ENCODE data around the gene ANKRD62.
"Not testable (repeated sequence)": the region's sequence is repeated elsewhere in the genome, so short reads cannot be mapped to it uniquely, and the experiment has no call there.

The ANKRD62 gene

DNA sequence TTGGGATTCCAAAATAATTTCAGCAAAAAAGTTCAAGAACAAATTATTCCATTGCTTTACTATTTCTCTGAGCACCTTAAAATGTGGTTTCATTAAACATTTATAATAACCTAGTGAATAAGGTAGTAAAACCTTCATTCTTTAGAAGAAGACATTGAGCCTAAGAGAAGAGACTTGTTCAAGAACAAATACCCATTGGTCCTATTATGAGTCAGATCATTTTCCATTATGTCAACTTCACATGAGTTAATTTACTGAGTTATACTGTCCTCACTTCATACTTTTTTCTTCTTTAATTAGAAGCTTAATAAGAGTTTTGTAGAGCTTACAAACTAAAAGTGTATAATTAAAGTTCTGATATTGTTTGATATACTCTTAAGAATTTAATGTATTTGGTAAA lies 5.5 kb downstream of the ANKRD62 start:
- DNase-seq (ENCODE audit: low spot score), result no peak

DNA sequence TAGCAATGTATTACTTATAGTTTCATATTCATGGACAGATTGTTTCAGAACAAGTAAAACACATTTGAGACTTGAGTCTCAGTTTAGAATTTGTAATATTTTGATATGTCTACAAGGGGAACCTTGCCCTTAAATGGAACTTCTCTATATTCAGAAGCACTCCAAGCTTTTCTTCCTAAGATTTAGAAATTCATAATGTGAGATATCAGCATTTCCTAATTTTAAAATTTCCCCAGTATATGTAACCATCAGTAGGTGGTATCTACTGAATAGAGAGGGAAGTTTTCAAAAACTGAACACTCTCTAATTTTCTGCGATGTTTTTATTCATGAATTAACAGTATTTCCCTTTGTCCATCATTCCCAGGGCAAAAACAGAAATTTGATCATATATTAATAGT lies 7.6 kb downstream of the ANKRD62 start:
- DNase-seq (ENCODE audit: low spot score), result no peak

DNA sequence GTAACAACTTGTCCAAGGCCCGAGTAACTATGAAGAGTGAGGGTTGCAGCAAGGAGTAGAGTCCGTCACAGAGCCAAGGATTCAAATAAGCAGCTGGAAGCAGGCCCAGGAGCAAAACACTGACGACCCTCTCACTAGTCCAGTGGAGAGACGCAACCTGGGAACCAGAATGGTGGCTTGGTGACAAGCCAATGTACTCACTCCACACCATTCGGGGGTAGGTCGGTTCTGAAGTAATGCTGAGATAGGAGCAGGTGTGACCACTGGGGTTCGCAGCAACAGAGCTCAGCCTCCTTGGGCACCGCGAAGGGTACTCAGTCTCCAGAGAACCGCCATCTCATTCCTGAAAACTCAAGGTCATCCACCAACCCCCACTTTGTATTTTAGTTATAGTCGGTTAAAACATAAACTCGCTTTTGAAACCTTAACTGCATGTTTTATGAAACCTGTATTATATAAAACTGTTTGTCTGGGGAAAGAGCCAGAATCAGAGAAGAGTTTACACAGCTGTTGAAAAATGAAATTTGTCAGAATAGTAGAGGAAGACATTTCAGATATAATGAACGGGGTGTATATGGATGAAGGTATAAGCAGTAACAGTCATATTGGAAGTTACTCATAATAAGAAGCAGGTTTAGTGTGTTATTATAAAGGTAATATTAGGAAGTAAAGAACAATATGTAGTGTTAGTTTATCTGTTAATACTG lies 8.6 kb downstream of the ANKRD62 start:
- DNase-seq (ENCODE audit: low spot score), result no peak

DNA sequence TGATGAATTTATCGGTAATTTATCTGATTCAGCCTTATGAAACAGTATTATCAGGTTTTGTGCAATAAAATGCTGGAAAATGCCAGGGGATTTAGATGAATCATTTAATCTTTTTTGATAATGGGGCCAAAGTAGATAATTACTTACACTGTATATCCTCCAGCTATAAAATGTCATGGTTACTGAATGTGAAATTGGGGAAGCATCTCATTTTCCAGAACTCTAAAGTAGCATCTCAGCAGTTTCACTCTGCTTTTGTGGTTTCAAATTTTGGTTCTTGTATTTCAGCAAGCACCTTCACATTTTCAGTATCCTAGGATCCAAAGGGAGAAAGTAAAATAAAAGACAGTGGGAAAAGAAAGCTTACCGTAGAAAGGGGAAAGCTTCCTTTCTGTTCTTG lies 12.8 kb downstream of the ANKRD62 start:
- no peak for DNase-seq (ENCODE audit: low spot score)

DNA sequence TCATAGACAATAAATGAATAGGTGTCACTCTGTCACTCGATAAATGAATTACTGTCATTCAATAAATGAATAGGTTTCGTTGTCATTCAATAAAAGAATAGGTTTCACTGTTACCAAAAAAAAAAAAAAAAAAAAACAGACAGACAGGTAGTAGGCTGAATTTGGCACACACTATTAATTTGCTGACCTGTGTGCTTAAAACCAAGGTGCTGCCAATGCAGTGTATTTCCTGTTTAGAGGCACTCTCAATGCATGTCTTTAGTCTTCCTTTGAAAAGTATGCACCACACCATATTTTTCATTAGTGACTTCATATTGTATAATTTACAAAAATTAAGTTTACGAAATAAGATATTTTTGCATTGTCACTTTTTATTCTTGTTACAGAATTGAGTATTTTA lies 16.2 kb downstream of the ANKRD62 start:
- no peak for DNase-seq (ENCODE audit: low spot score)

DNA sequence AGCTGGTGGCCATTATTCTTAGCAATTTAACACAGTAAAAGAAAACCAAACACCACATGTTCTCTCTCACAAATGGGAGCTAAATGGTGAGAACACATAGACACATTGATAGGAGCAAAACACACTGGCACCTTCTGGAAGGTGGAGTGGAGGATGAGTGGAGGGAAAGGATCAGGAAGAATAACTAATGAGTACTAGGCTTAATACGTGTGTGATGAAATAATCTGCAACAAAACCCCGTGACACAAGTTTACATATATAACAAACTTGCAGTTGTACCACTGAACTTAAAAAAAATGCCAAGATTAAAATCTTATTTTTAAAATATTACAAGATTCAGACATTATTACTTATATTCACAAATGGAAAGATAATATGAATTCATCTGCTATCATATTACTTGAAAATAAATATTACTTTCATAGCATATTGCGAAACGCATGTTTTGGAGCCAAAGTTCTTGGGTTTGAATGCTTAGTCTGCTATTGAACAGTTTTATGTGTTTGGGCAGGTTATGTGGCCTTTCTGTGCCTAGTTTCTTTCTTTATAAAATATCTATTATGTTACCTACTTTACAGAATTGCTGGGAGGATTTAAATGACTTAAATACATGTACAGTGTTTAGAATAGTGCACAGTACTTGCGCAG lies 20.5 kb downstream of the ANKRD62 start:
- DNase-seq (ENCODE audit: low spot score), result no peak

DNA sequence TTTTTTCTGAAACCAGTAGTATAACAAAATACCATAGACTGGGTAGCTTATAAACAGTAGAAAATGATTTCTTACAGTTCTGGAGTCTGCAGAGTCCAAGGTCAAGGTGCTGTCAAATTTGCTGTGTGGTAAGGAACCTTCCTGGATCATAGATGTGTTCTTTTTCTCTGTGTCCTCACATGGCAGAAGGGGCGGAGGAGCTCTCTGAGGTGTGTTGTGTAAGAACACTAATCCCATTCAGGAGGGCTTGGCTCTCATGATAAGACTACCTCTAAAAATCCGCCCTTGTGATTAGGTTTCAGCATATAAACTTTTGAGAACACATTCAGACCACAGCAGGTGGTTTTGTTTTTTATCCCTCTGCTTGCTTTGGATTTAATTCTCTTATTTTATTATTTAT lies 25.7 kb downstream of the ANKRD62 start:
- DNase-seq (ENCODE audit: low spot score), result no peak

DNA sequence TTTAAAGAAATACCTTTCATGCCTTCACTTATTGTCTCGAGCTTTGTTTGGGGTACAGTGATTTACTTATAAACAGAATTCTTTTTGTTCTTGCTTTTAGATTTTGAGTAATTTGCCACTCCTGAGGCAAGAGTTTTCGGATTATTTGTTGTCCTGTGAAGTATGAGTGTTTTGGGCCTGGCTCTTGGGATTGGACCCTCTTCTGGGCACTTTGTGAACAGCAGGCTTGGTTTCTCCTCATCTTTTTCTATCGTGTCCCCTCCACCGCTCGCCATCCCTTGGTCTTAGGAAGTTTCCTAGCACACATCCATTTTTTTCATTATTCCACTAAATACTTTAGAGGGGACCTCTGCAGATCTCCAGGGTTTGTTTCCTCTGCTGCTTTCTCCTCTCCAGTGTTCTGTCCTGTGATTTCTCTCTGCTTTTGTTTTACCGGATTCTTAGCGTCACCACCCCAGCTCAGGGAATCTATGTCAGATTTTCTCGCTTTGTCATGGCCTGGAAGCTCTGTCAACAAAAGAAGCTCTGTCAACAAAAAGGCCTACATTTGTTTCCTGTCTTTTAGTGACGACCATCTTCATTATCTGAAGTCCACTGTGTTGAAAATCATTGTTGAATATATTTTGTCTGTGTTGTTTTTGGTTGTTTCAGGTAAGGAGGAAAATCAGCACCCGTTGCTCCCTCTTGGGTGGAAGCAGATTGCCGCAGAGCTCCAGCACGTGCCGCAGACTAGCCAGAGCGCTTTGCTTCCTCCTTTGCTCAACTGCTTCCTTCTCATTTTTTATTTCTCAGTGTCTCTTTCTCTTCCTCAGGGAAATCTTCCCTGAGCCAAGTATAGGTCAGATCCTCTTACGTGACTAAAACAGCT lies 27.8 kb downstream of the ANKRD62 start:
- peak; percentile 12 for DNase-seq (ENCODE audit: low spot score)

DNA sequence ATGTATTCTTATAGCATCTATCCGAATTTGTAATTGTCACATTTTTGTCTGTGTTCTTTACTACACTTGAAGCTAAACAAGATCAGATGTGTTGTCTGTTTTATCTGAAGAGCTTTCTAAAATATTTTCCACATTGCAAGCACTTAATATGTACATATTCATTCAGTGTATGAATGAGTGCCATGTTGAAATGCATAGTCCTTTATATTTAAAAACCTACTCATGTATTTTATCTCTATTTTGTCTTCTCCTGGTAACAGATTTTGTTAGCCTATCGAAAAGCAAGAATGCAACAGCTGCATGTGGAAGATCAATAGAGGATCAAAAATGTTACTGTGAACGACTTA lies 28.4 kb downstream of the ANKRD62 start:
- DNase-seq (ENCODE audit: low spot score), result not testable (repeated sequence)

DNA sequence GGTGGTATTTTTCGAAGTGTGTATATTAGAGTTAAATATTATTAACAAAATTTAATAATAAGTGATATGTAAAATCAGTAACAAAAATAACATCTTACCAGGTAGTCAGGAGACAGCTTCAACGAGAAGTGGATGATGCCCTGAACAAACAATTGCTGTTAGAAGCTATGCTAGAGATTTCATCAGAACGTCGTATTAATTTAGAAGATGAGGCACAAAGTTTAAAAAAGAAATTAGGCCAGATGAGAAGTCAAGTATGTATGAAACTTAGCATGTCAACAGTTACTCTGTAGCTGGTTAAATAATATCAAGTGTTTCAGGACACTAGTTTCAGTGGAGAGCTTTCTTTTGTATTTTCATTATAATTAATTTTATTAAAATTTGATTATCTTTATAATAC lies 34.0 kb downstream of the ANKRD62 start:
- DNase-seq (ENCODE audit: low spot score), result not testable (repeated sequence)

DNA sequence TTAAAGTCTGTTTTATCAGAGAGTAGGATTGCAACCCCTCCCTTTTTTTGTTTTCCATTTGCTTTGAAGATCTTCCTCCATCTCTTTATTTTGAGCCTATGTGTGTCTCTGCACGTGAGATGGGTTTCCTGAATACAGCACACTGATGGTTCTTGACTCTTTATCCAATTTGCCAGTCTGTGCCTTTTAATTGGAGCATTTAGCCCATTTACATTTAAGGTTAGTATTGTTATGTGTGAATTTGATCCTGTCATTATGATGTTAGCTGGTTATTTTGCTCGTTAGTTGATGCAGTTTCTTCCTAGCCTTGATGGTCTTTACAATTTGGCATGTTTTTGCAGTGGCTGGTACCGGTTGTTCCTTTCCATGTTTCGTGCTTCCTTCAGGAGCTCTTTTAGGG lies 45.2 kb downstream of the ANKRD62 start:
- DNase-seq (ENCODE audit: low spot score), result not testable (repeated sequence)

DNA sequence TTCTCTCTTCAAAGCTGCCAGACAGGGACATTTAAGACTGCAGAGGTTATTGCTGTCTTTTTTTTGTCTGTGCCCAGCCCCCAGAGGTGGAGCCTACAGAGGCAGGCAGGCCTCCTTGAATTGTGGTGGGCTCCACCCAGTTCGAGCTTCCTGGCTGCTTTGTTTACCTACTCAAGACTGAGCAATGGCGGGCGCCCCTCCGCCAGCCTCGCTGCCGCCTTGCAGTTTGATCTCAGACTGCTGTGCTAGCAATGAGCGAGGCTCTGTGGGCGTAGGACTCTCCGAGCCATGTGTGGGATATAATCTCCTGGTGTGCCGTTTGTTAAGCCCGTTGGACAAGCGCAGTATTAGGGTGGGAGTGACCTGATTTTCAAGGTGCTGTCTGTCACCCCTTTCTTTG lies 47.2 kb downstream of the ANKRD62 start:
- DNase-seq (ENCODE audit: low spot score), result not testable (repeated sequence)

DNA sequence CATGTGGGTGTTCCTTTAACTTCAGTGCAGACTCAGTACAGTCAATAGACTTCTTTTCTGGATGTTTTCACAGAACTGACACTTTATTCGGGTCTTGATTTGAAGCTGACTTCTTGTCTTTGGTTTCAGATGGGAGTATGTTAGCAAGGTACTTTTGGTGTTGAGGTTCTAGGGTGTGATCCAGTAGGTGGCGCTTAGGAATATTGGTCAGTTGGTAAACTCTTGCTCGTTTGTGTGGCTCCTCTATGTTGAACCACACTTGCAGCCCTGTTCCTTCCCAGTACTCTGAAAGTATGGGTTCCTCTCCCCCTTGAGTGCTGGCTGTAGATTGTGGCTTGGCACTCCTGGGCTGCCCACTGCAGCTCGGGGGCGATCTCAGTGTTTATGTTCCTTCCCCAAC lies 48.1 kb downstream of the ANKRD62 start:
- DNase-seq (ENCODE audit: low spot score), result not testable (repeated sequence)

DNA sequence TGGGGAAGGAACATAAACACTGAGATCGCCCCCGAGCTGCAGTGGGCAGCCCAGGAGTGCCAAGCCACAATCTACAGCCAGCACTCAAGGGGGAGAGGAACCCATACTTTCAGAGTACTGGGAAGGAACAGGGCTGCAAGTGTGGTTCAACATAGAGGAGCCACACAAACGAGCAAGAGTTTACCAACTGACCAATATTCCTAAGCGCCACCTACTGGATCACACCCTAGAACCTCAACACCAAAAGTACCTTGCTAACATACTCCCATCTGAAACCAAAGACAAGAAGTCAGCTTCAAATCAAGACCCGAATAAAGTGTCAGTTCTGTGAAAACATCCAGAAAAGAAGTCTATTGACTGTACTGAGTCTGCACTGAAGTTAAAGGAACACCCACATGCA lies 55.8 kb downstream of the ANKRD62 start:
- DNase-seq (ENCODE audit: low spot score), result not testable (repeated sequence)

DNA sequence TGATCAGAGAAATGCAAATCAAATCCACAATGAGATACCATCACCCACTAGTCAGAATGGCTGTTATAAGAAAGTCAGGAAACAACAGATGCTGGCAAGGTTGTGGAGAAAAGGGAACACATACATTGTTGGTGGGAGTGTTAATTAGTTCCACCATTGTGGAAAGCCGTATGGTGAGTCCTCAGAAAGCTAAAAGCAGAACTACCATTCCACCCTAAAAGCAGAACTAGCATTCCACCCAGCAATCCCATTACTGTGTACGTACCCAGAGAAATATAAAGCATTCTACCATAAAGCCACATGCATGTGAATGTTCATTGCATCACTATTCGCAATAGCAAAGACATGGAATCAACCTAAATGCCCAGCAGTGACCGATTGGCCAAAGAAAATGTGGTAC lies 60.7 kb downstream of the ANKRD62 start:
- DNase-seq (ENCODE audit: low spot score), result no peak

DNA sequence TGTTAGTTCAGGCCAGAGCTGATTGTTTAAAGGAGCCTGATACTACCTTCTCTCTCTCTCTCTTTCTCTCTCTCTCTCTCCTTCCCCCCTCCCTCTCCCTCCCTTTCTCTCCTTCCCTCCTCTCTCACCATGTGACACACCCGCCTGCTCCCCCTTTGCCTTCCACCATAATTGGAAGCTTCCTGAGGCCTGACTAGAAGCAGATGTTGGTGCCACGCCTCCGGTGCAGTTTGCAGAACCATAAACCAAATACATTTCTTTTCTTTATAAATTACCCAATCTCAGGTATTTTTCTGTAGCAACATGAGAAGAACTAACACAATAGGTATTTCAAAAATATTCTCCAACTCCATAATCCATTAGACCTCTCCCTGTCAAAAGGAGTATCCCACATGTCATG lies 62.4 kb downstream of the ANKRD62 start:
- no peak for DNase-seq (ENCODE audit: low spot score)

DNA sequence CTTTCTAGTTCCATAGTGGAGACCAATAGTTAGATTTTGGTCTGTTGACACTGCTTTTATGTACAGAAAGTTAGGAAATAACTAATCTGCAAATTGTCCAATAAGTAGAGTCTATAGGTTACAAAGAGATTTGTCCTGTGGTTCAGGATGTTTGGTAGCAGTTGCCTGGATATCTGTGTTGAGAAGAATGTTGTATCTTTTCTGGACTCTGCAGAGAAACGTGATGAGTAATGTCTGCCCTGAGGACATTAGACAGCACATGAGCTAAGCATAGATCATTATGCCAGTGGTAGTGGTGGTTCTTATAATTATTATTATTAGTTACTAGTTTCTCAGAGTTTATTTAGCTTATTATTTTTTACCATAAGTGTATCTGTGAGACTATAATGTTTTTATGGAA lies 65.8 kb downstream of the ANKRD62 start:
- DNase-seq (ENCODE audit: low spot score), result peak; percentile 15

DNA sequence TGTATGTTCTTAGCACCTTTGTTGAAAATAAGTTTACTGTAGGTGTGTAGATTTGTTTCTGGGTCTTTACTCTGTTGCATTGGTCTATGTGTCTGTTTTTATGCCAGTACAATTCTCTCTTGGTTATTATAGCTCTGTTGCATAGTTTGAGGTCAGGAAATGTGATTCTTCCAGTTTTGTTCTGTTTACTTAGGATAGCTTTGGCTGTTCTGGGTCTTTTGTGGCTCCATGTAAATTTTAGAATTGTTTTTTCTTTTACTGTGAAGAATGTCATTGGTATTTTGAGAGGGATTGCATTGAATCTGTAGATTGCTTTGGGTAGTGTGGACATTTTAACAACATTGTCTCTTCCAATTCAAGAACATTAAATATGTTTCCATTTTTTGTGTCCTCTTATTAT lies 69.1 kb downstream of the ANKRD62 start:
- DNase-seq (ENCODE audit: low spot score), result no peak

DNA sequence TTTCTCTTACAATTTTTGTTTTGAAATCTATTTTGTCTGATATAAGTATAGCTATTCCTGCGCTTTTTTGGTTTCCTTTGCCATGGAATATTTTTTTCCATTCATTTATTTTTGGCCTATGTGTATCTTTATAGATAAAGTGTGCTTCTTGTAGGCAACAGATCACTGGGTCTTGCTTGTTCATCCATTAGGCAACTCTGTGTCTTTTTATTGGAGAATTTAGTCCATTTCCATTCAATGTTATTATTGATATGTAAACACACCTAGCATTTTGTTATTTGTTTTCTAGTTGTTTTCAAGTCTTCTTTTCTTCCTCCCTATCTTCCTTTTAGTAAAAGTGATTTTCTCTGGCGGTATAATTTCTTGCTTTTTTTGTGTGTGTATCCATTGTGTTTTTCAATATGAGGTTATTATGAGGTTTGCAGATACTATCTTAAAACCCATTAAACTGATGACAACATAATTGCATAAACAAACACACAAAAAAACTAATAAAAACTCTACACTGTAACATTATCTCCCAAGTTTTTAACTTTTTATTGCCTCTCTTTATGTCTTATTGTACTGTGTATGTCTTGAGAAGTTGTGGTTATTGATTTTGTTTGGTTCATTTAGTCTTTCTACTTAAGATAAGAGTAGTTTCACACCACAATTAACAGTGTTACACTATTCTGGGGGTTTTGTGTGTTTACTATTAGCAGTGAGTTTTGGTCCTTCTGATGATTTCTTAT lies 71.6 kb downstream of the ANKRD62 start:
- DNase-seq (ENCODE audit: low spot score), result no peak

Measured in RKO (cell line).